ENCODE data around the gene PPP2R1B. TPM values are rescaled to one million over a fixed set of nuclear protein-coding genes. Genes with fewer than 3 reads are reported as not detected.

PPP2R1B gene
- total and polyA plus RNA-seq, 2 of the 8 experiments (the other 6 are each of a cell fraction or from before 2014, with no cell fraction given): 25.8 to 87.0 TPM

DNA sequence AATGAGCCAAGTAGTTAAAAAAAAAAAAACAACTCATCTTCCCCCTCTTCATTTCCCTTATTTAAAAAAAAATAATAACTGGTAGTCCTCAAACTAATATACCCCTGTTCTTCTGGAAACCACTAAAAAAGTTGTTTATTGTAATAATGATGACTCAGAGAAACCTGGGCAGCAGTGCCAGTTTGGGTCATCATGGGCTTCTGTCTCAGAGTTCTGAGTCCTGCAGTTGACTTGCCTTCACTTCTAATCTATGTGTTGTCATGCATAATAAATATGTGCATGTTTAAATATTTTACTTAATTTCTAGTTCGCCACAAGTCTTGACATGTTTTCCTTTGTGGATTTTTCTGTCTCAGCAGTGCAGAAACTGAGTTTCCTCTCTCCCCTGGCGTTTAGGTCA, 46.8 kb downstream of the PPP2R1B start:
- Histone ChIP-seq H3K23ac (ENCODE audit: insufficient read length) (no peak overlapping the region), H3K79me1 (ENCODE audit: low read depth, low read length) (no peaks in the 10 kb centered on the region), H3K23me2 (ENCODE audit: low read depth, low read length) (no peaks in the 10 kb centered on the region), H3K79me2 (ENCODE audit: control insufficient read depth in 1 of 2, insufficient read depth in 2 of 2, low read length in 2 of 2) (no peaks in the 10 kb centered on the region), H3K18ac (ENCODE audit: extremely low read depth, low read length) (no peak overlapping the region), H2BK12ac (ENCODE audit: low read depth, low read length) (no peak overlapping the region), H2AK5ac (ENCODE audit: low read depth, low read length) (no peak overlapping the region), H3K9ac (replicated peaks in 1 of 4; ENCODE audit: extremely low read depth in 1 of 4, low read depth in 3 of 4, low read length in 3 of 4) (no peak overlapping the region), H4K91ac (replicated peaks; ENCODE audit: insufficient read length, low read length) (no peak overlapping the region), H3K4ac (replicated peaks; ENCODE audit: insufficient read length, low read depth, low read length) (no peak overlapping the region), H3K14ac (ENCODE audit: insufficient read length) (no peak overlapping the region), H3K27me3 (replicated peaks in 1 of 4; ENCODE audit: control insufficient read depth in 3 of 4, extremely low read depth in 1 of 4, insufficient read depth in 3 of 4, low read length in 3 of 4) (no peaks in the 10 kb centered on the region), H2BK20ac (ENCODE audit: low read length) (no peak overlapping the region), H2BK15ac (ENCODE audit: low read length) (no peak overlapping the region), H3K4me3 (ENCODE audit: extremely low read depth in 1 of 4, insufficient read depth in 2 of 4, low read depth in 3 of 4, low read length in 4 of 4) (no peak overlapping the region), H4K8ac (ENCODE audit: extremely low read depth, insufficient read depth, low read length) (no peak overlapping the region), H3K56ac (replicated peaks; ENCODE audit: insufficient read length, low read depth, low read length) (no peak overlapping the region), H3K9me3 (ENCODE audit: insufficient read depth in 2 of 2, low read depth in 1 of 2, low read length in 1 of 2) (no peaks in the 10 kb centered on the region), H2AFZ (ENCODE audit: low read length) (no peak overlapping the region), H2BK5ac (ENCODE audit: low read depth, low read length) (no peak overlapping the region), H3K4me2 (ENCODE audit: insufficient read depth in 1 of 2, low read depth in 2 of 2, low read length in 2 of 2) (no peak overlapping the region), H2BK120ac (replicated peaks; ENCODE audit: low read depth, low read length) (no peak overlapping the region), H3K4me1 (replicated peaks in 1 of 4; ENCODE audit: control insufficient read depth in 3 of 4, insufficient read depth in 4 of 4, low read length in 3 of 4) (peaks cover 4 to 9% (median 5%) of the 10 kb centered on the region in 4 experiments; a peak in 5 of 7 replicates), H3K27ac (ENCODE audit: low read depth, low read length) (no peak overlapping the region), H4K5ac (ENCODE audit: insufficient read length, low read depth, low read length) (no peak overlapping the region), H4K20me1 (replicated peaks in 1 of 2; ENCODE audit: control insufficient read depth in 1 of 2, insufficient read depth in 2 of 2, low read length in 2 of 2) (peaks cover 0 to 4% of the 10 kb centered on the region in 2 experiments), H3K36me3 (ENCODE audit: control insufficient read depth in 2 of 4, insufficient read depth in 4 of 4, low read length in 3 of 4) (peaks cover 0 to 27% (median 4%) of the 10 kb centered on the region in 4 experiments; a peak in 4 of 8 replicates)
- FAIRE-seq: no peak
- CTCF ChIA-PET (ENCODE audit: partially characterized antibody): interaction anchor here (2.2 to 3.4 kb wide), 2 partner anchors 8 to 17 kb away, joined by 6 to 11 read pairs; no protein-coding TSS in a partner anchor
- 93% methylated on average over 2 of the region's 2 CpGs; no CpG with 5 or more reads in 1 of the 2 experiments for WGBS, 2 experiments (ENCODE audit: extremely low coverage in 1 of 2, insufficient coverage in 1 of 2, insufficient read length in 1 of 2, insufficient replicate concordance in 2 of 2, low coverage in 1 of 2, low lambda C conversion rate in 2 of 2, missing lambda C conversion rate in 1 of 2)
- DNase-seq (ENCODE audit: low read depth in 1 of 2, low spot score in 2 of 2): no peak
- TF ChIP-seq MAX (IDR thresholded peaks at IDR 0.05) (no peak), EZH2 (IDR thresholded peaks at IDR 0.05; ENCODE audit: low read depth, low read length, severe bottlenecking) (no peak), SIN3A (conservative IDR thresholded peaks at IDR 0.05 in 1 of 2, IDR thresholded peaks at IDR 0.05 in 1 of 2; ENCODE audit: low read depth in 1 of 2, low read length in 2 of 2) (no peak), BRCA1 (IDR thresholded peaks at IDR 0.05; ENCODE audit: low read depth, low read length) (no peak), RAD21 (IDR thresholded peaks at IDR 0.05 in 1 of 2, conservative IDR thresholded peaks at IDR 0.05 in 1 of 2; ENCODE audit: low read depth in 2 of 2, low read length in 2 of 2) (no peak), GTF2F1 (IDR thresholded peaks at IDR 0.05; ENCODE audit: borderline replicate concordance, low read depth, low read length) (no peak)
- POLR2A ChIA-PET (ENCODE audit: partially characterized antibody): interaction anchor here (0.5 to 0.8 kb wide), 3 partner anchors 15 to 76 kb away, joined by 3 to 5 read pairs (median 3); no protein-coding TSS in a partner anchor

Data from H1 (cell line).